Activated effector memory CD4-positive, alpha-beta T cell treated with anti-CD3 and anti-CD28 coated beads, Interleukin-2, amount 50 U/mL, for 16 hours (primary cell): ENCODE measurements around the gene NR6A1.

Experiments
- DNase-seq: peaks from one replicate; pipeline ENCODE4 v3.0.0-alpha.2; 2020

Gene NR6A1

GRCh38 chr9:124606027-124606426 is 165.1 kb downstream of the NR6A1 start:
- no peak for DNase-seq

GRCh38 chr9:124605258-124605657 is 165.9 kb downstream of the NR6A1 start:
- DNase-seq, result no peak

GRCh38 chr9:124602632-124603031 is 168.5 kb downstream of the NR6A1 start:
- DNase-seq, result no peak

- no peak for DNase-seq
These were observed 168.9 kb downstream of the NR6A1 start for GRCh38 chr9:124602204-124602603.

GRCh38 chr9:124600407-124600806 is 170.7 kb downstream of the NR6A1 start:
- no peak for DNase-seq

GRCh38 chr9:124599121-124599795 is 171.9 kb downstream of the NR6A1 start:
- no peak for DNase-seq

GRCh38 chr9:124598048-124598447 is 173.1 kb downstream of the NR6A1 start:
- no peak for DNase-seq

GRCh38 chr9:124596172-124596839 is 174.8 kb downstream of the NR6A1 start:
- DNase-seq, result no peak

- DNase-seq, result no peak
These were observed 175.4 kb downstream of the NR6A1 start for GRCh38 chr9:124595743-124596142.

GRCh38 chr9:124594673-124595072 is 176.4 kb downstream of the NR6A1 start:
- DNase-seq, result no peak

- no peak for DNase-seq
These were observed 176.9 kb downstream of the NR6A1 start for GRCh38 chr9:124594225-124594624.

- DNase-seq, result no peak
These were observed 177.5 kb downstream of the NR6A1 start for GRCh38 chr9:124593651-124594058.

GRCh38 chr9:124593200-124593599 is 177.9 kb downstream of the NR6A1 start:
- DNase-seq, result no peak

- no peak for DNase-seq
These were observed 180.0 kb downstream of the NR6A1 start for GRCh38 chr9:124590889-124591641.

- no peak for DNase-seq
These were observed 186.5 kb downstream of the NR6A1 start for GRCh38 chr9:124584631-124585030.

- DNase-seq, result no peak
These were observed 188.0 kb downstream of the NR6A1 start for GRCh38 chr9:124583134-124583533.

GRCh38 chr9:124580186-124580585 is 190.9 kb downstream of the NR6A1 start:
- no peak for DNase-seq

- DNase-seq, result no peak
These were observed 194.4 kb downstream of the NR6A1 start for GRCh38 chr9:124576751-124577150.

GRCh38 chr9:124574534-124575375 is 196.4 kb downstream of the NR6A1 start:
- no peak for DNase-seq

- no peak for DNase-seq
These were observed 200.0 kb downstream of the NR6A1 start for GRCh38 chr9:124570942-124571666.

GRCh38 chr9:124569942-124570341 is 201.2 kb downstream of the NR6A1 start:
- DNase-seq, result no peak

GRCh38 chr9:124567362-124567761 is 203.7 kb downstream of the NR6A1 start:
- no peak for DNase-seq
